ENCODE results near the gene NEO1.

Gene NEO1

GRCh38 chr15:73175382-73175781 lies 123.1 kb downstream of the NEO1 start:
- no peak for TF ChIP-seq CTCF (IDR thresholded peaks at IDR 0.05; ENCODE audit: insufficient read depth, low read length, poor library complexity, severe bottlenecking)
- H3K4me3 ChIP-seq (replicated peaks; ENCODE audit: low read depth, low read length): no peak overlapping the region
- no peaks in the 10 kb centered on the region for H3K27me3 ChIP-seq (replicated peaks; ENCODE audit: control insufficient read depth, insufficient read depth, low read length)
- DNase-seq (ENCODE audit: extremely low read depth, insufficient read length): no peak
- H3K36me3 ChIP-seq (ENCODE audit: control insufficient read depth, insufficient read depth, low read length): no peaks in the 10 kb centered on the region

GRCh38 chr15:73176598-73176997 lies 124.3 kb downstream of the NEO1 start:
- Histone ChIP-seq H3K36me3 (ENCODE audit: control insufficient read depth, insufficient read depth, low read length) (no peaks in the 10 kb centered on the region), H3K4me3 (replicated peaks; ENCODE audit: low read depth, low read length) (no peak overlapping the region), H3K27me3 (replicated peaks; ENCODE audit: control insufficient read depth, insufficient read depth, low read length) (no peaks in the 10 kb centered on the region)
- no peak for DNase-seq (ENCODE audit: extremely low read depth, insufficient read length)
- no peak for TF ChIP-seq CTCF (IDR thresholded peaks at IDR 0.05; ENCODE audit: insufficient read depth, low read length, poor library complexity, severe bottlenecking)

GRCh38 chr15:73183071-73183470 lies 130.8 kb downstream of the NEO1 start:
- Histone ChIP-seq H3K4me3 (replicated peaks; ENCODE audit: low read depth, low read length) (no peak overlapping the region), H3K36me3 (ENCODE audit: control insufficient read depth, insufficient read depth, low read length) (no peaks in the 10 kb centered on the region), H3K27me3 (replicated peaks; ENCODE audit: control insufficient read depth, insufficient read depth, low read length) (no peaks in the 10 kb centered on the region)
- no peak for TF ChIP-seq CTCF (IDR thresholded peaks at IDR 0.05; ENCODE audit: insufficient read depth, low read length, poor library complexity, severe bottlenecking)
- no peak for DNase-seq (ENCODE audit: extremely low read depth, insufficient read length)

- DNase-seq (ENCODE audit: extremely low read depth, insufficient read length): no peak
- no peak overlapping the region for H3K4me3 ChIP-seq (replicated peaks; ENCODE audit: low read depth, low read length)
- H3K27me3 ChIP-seq (replicated peaks; ENCODE audit: control insufficient read depth, insufficient read depth, low read length): no peaks in the 10 kb centered on the region
- H3K36me3 ChIP-seq (ENCODE audit: control insufficient read depth, insufficient read depth, low read length): no peaks in the 10 kb centered on the region
- no peak for TF ChIP-seq CTCF (IDR thresholded peaks at IDR 0.05; ENCODE audit: insufficient read depth, low read length, poor library complexity, severe bottlenecking)
Observed at GRCh38 chr15:73190189-73190601, 137.9 kb downstream of the NEO1 start.

- no peak for DNase-seq (ENCODE audit: extremely low read depth, insufficient read length)
- Histone ChIP-seq H3K4me3 (replicated peaks; ENCODE audit: low read depth, low read length) (no peak overlapping the region), H3K27me3 (replicated peaks; ENCODE audit: control insufficient read depth, insufficient read depth, low read length) (no peaks in the 10 kb centered on the region), H3K36me3 (ENCODE audit: control insufficient read depth, insufficient read depth, low read length) (no peaks in the 10 kb centered on the region)
- TF ChIP-seq CTCF (IDR thresholded peaks at IDR 0.05; ENCODE audit: insufficient read depth, low read length, poor library complexity, severe bottlenecking): no peak
Observed at GRCh38 chr15:73195166-73195565, 142.9 kb downstream of the NEO1 start.

GRCh38 chr15:73196113-73196512 lies 143.8 kb downstream of the NEO1 start:
- no peaks in the 10 kb centered on the region for H3K27me3 ChIP-seq (replicated peaks; ENCODE audit: control insufficient read depth, insufficient read depth, low read length)
- H3K4me3 ChIP-seq (replicated peaks; ENCODE audit: low read depth, low read length): no peak overlapping the region
- no peak for TF ChIP-seq CTCF (IDR thresholded peaks at IDR 0.05; ENCODE audit: insufficient read depth, low read length, poor library complexity, severe bottlenecking)
- H3K36me3 ChIP-seq (ENCODE audit: control insufficient read depth, insufficient read depth, low read length): no peaks in the 10 kb centered on the region
- DNase-seq (ENCODE audit: extremely low read depth, insufficient read length): no peak
